HCT116 (cell line): ENCODE data around the gene CGN. TPM values are rescaled to one million over a fixed set of nuclear protein-coding genes. Genes with fewer than 3 reads are reported as not detected.

Experiments used
- ATAC-seq: fragments of 200-7000 bp; cut with Tn5 transposase; 2 replicates; pipeline ENCODE4 v1.9.1; 2020; ENCODE audit warnings: mild to moderate bottlenecking, moderate library complexity
- BruUV-seq: library from RNA; stranded (reverse); fragments of 400-500 nt; replicated peaks from 2 replicates; lab custom pipeline; 2021; lab: Mats Ljungman, UMichigan
- CTCF ChIA-PET: fragments of 300-600 bp; sonication (Branson Sonifier 250); formaldehyde crosslinking; loops from one replicate; lab custom pipeline; 2021; ENCODE audit warnings: antibody characterized with exemption; lab: Charles Lee
- POLR2A ChIA-PET: fragments of 300-600, 350-600 bp; sonication (Branson Sonifier 250); formaldehyde crosslinking; loops from one replicate; lab custom pipeline; 2021; ENCODE audit warnings: antibody characterized with exemption; lab: Charles Lee
- RAD21 ChIA-PET, 2 experiments: fragments of 300-600 bp; sonication (Branson Sonifier 250); formaldehyde crosslinking; loops; one replicate each; lab custom pipeline; 2023; ENCODE audit warnings: low total read pairs in 2 of 2; ENCODE audit not compliant: uncharacterized antibody in 2 of 2, unreplicated experiment in 2 of 2, low non-redundant PET in 1 of 2; lab: Charles Lee
- DNase-seq: peaks from one replicate; pipeline ENCODE4 v3.0.0-alpha.2; 2010; ENCODE audit warnings: low read depth, low spot score
- H2AFZ ChIP-seq: fragments of 200-600 bp; shearing (Covaris generic), sonication (generic); 2 replicates; pipeline ENCODE4 v1.6.1; 2017; ENCODE audit warnings: low read depth, mixed run types, mixed read lengths, antibody characterized with exemption, low read length; ENCODE audit not compliant: poor library complexity, severe bottlenecking
- H3K27ac ChIP-seq: 2 replicates; pipeline ENCODE4 v1.5.1; 2012; ENCODE audit warnings: low read depth, low read length
- H3K27me3 ChIP-seq: fragments of 200-600 bp; sonication (generic); 2 replicates; pipeline ENCODE4 v1.6.1; 2016; ENCODE audit warnings: mixed run types, low read length, mixed read lengths; ENCODE audit not compliant: insufficient read depth
- H3K36me3 ChIP-seq, 2 experiments: fragments of 200-500 bp in 1 of 2; fragments of 200-600 bp in 1 of 2; sonication (Bioruptor generic) in 1 of 2; sonication (generic) in 1 of 2; 2 replicates each; pipeline versions ENCODE4 v1.5.1 to v1.6.1; 2014 to 2016; ENCODE audit warnings: low read length in 2 of 2, inconsistent platforms in 1 of 2, mixed read lengths in 1 of 2, mixed run types in 1 of 2; ENCODE audit not compliant: insufficient read depth in 2 of 2, control insufficient read depth in 1 of 2
- H3K4me1 ChIP-seq, 2 experiments: fragments of 200-600 bp in 1 of 2; sonication (generic) in 1 of 2; 2 replicates each; pipeline versions ENCODE4 v1.5.1 to v1.6.1; 2012 to 2017; ENCODE audit warnings: low read length in 2 of 2, inconsistent platforms in 1 of 2, mild to moderate bottlenecking in 1 of 2, mixed read lengths in 1 of 2, mixed run types in 1 of 2, moderate library complexity in 1 of 2; ENCODE audit not compliant: insufficient read depth in 2 of 2, control insufficient read depth in 1 of 2
- H3K4me2 ChIP-seq: fragments of 200-600 bp; sonication (generic); 2 replicates; pipeline ENCODE4 v1.6.1; 2017; ENCODE audit warnings: mixed run types, low read length, mixed read lengths
- H3K4me3 ChIP-seq, 2 experiments: fragments of 200-600 bp in 1 of 2; sonication (generic) in 1 of 2; replicated peaks in 1 of 2; 2 replicates each; pipeline ENCODE4 v1.5.1; 2011 to 2016; ENCODE audit warnings: low read length in 2 of 2, control low read depth in 1 of 2, low read depth in 1 of 2, mild to moderate bottlenecking in 1 of 2, mixed read lengths in 1 of 2, mixed run types in 1 of 2
- H3K79me2 ChIP-seq: fragments of 200-600 bp; sonication (generic); 2 replicates; pipeline ENCODE4 v1.6.1; 2017; ENCODE audit warnings: mild to moderate bottlenecking, mixed run types, low read length, moderate library complexity, mixed read lengths; ENCODE audit not compliant: insufficient read depth
- H3K9ac ChIP-seq: fragments of 200-600 bp; sonication (generic); 2 replicates; pipeline ENCODE4 v1.6.1; 2016; ENCODE audit warnings: low read length, mixed read lengths
- H3K9me2 ChIP-seq: fragments of 200-600 bp; sonication (generic), shearing (Covaris generic); 2 replicates; pipeline ENCODE4 v1.6.1; 2017; ENCODE audit warnings: mixed run types, mild to moderate bottlenecking, moderate library complexity; ENCODE audit not compliant: insufficient read depth
- H3K9me3 ChIP-seq, 2 experiments: fragments of 200-500 bp in 1 of 2; fragments of 200-600 bp in 1 of 2; sonication (Bioruptor generic) in 1 of 2; sonication (generic) in 1 of 2; 2 replicates each; pipeline ENCODE4 v1.6.1; 2014 to 2017; ENCODE audit warnings: low read length in 2 of 2, mixed read lengths in 2 of 2, inconsistent platforms in 1 of 2, low read depth in 1 of 2, mild to moderate bottlenecking in 1 of 2, mixed run types in 1 of 2, moderate library complexity in 1 of 2; ENCODE audit not compliant: control insufficient read depth in 1 of 2, insufficient read depth in 1 of 2
- H4K20me1 ChIP-seq: fragments of 200-600 bp; sonication (generic), shearing (Covaris generic); 2 replicates; pipeline ENCODE4 v1.6.1; 2017; ENCODE audit warnings: mixed run types, mild to moderate bottlenecking, moderate library complexity; ENCODE audit not compliant: insufficient read depth
- ATF3 ChIP-seq: IDR thresholded peaks from 2 replicates; pipeline ENCODE4 v1.6.1; 2012
- CEBPB ChIP-seq: IDR thresholded peaks from 2 replicates; pipeline ENCODE4 v1.6.1; 2012; ENCODE audit warnings: low read depth
- CTCF ChIP-seq, 3 experiments: fragments of 200-600 bp in 1 of 3; sonication (generic) in 1 of 3; IDR thresholded peaks in 2 of 3; conservative IDR thresholded peaks in 1 of 3; 2 replicates each; pipeline ENCODE4 v1.5.1; 2012 to 2017; ENCODE audit warnings: low read depth in 2 of 3, low read length in 2 of 3, antibody characterized with exemption in 1 of 3, borderline replicate concordance in 1 of 3, control low read depth in 1 of 3, mild to moderate bottlenecking in 1 of 3, mixed read lengths in 1 of 3, mixed run types in 1 of 3, moderate library complexity in 1 of 3; ENCODE audit not compliant: insufficient read depth in 1 of 3
- EZH2 ChIP-seq: fragments of 200-600 bp; sonication (generic); IDR thresholded peaks from 2 replicates; pipeline ENCODE4 v1.6.1; 2017; ENCODE audit warnings: antibody characterized with exemption, mixed run types
- EZH2phosphoT487 ChIP-seq: fragments of 200-600 bp; IDR thresholded peaks from 2 replicates; pipeline ENCODE4 v1.6.1; 2018; ENCODE audit warnings: antibody characterized with exemption, borderline replicate concordance
- FOSL1 ChIP-seq: IDR thresholded peaks from 2 replicates; pipeline ENCODE4 v1.6.1; 2012; ENCODE audit warnings: low read depth
- JUND ChIP-seq: IDR thresholded peaks from 2 replicates; pipeline ENCODE4 v1.6.1; 2012
- MAX ChIP-seq: IDR thresholded peaks from 2 replicates; pipeline ENCODE4 v1.6.1; 2012
- POLR2A ChIP-seq: IDR thresholded peaks from 2 replicates; pipeline ENCODE4 v1.7.0; 2011; ENCODE audit warnings: borderline replicate concordance; ENCODE audit not compliant: insufficient read depth, insufficient read length; ENCODE audit errors: extremely low read depth
- POLR2AphosphoS5 ChIP-seq: IDR thresholded peaks from 2 replicates; pipeline ENCODE4 v1.6.1; 2011; ENCODE audit warnings: mild to moderate bottlenecking, low read depth, low read length, moderate library complexity
- RAD21 ChIP-seq: IDR thresholded peaks from 2 replicates; pipeline ENCODE4 v1.6.1; 2012; ENCODE audit warnings: low read depth, mild to moderate bottlenecking
- REST ChIP-seq: IDR thresholded peaks from 2 replicates; pipeline ENCODE4 v1.6.1; 2012; ENCODE audit warnings: low read depth
- SIN3A ChIP-seq: IDR thresholded peaks from 2 replicates; pipeline ENCODE4 v1.6.1; 2012; ENCODE audit warnings: low read depth
- SP1 ChIP-seq: IDR thresholded peaks from 2 replicates; pipeline ENCODE4 v1.6.1; 2012; ENCODE audit warnings: low read depth
- SRF ChIP-seq: IDR thresholded peaks from 2 replicates; pipeline ENCODE4 v1.6.1; 2012; ENCODE audit warnings: low read depth
- TCF7L2 ChIP-seq: IDR thresholded peaks from 2 replicates; pipeline ENCODE4 v1.7.0; 2011; ENCODE audit warnings: borderline replicate concordance, inconsistent platforms; ENCODE audit not compliant: insufficient read depth, insufficient read length; ENCODE audit errors: extremely low read depth
- ZBTB33 ChIP-seq: IDR thresholded peaks from 2 replicates; pipeline ENCODE4 v1.6.1; 2011; ENCODE audit warnings: mild to moderate bottlenecking, low read length, moderate library complexity; ENCODE audit not compliant: insufficient replicate concordance; ENCODE audit errors: extremely low read depth
- ZNF274 ChIP-seq: fragments of 200-500 bp; sonication (Bioruptor generic); IDR thresholded peaks from 2 replicates; pipeline ENCODE4 v1.6.1; 2014; ENCODE audit warnings: mild to moderate bottlenecking, low read depth, low read length, inconsistent platforms
- intact Hi-C: fragments of 100-400 bp; cut with micrococcal nuclease; formaldehyde crosslinking; loops from 2 replicates; pipeline ENCODE4 v1.10.0; 2022
- total RNA-seq: library from RNA; stranded (reverse); gene quantifications from one replicate; pipeline ENCODE4 v1.2.1, GENCODE V29; 2021; ENCODE audit not compliant: unreplicated experiment

CGN gene
- total RNA-seq, 1 experiment from 2014 or later, result 19.7 TPM

DNA sequence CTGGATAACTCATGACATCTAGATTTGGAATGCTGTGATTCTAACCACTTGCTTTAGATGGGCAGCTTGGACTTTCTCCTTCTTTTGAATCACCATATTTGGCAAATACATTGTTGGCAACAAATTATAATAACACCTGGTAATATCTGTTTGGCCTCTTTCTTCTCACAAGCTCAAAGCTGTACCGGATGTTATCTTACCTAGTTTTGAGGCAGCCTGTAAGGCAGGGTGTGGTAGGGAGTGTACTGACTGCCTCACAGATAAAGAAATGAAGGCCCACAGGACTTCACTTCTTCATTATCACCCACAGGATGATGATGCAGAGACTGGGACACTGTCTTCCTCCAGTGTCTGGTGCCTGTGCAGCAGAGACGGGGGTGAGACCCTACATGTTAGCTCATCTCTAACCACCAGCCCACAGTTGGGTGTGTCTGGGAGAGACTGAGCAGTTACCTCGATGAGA lies 57.5 kb downstream of the CGN start:
- Histone ChIP-seq H3K9ac (no peak overlapping the region), H3K9me3 (no peaks in the 10 kb centered on the region), H3K4me3 (no peak overlapping the region), H3K4me1 (peaks cover 0 to 9% of the 10 kb centered on the region in 2 experiments; a peak in 2 of 4 replicates), H3K79me2 (no peaks in the 10 kb centered on the region), H3K36me3 (peaks cover 3 to 5% of the 10 kb centered on the region in 2 experiments; a peak in 1 of 4 replicates), H3K27ac (no peak overlapping the region), H3K9me2 (no peaks in the 10 kb centered on the region), H3K4me2 (no peak overlapping the region), H2AFZ (no peak overlapping the region), H4K20me1 (no peaks in the 10 kb centered on the region), H3K27me3 (no peaks in the 10 kb centered on the region)
- DNase-seq (no peak), ATAC-seq (no peak)
- no TSS peak for BruUV-seq
- CTCF ChIA-PET, result no interaction called here
- POLR2A ChIA-PET, result no interaction called here
- TF ChIP-seq POLR2AphosphoS5 (no peak), RAD21 (no peak), EZH2 (no peak), ATF3 (no peak), POLR2A (no peak), CEBPB (no peak), CTCF (IDR thresholded peaks at IDR 0.05 in 2 of 3, conservative IDR thresholded peaks at IDR 0.05 in 1 of 3; ENCODE audit: borderline replicate concordance in 1 of 3, insufficient read depth in 1 of 3, low read depth in 2 of 3, low read length in 2 of 3) (no peak), SRF (no peak), MAX (no peak), ZNF274 (no peak), SIN3A (no peak), SP1 (no peak), FOSL1 (no peak), JUND (no peak), ZBTB33 (no peak), EZH2phosphoT487 (no peak), REST (no peak), TCF7L2 (no peak)
- intact Hi-C loops, result no loop called here
- RAD21 ChIA-PET, result no interaction called here
